ENCODE results near the gene ZBTB21.

ZBTB21 gene

GRCh38 chr21:42009831-42010506 lies at the start of gene ZBTB21:
Gene ZBTB21 (minus strand): TSS chr21:42010360. CDS start chr21:41994095, 16,265 bp downstream.
- peak; percentile 80 to 99 (median 95) for DNase-seq

DNA sequence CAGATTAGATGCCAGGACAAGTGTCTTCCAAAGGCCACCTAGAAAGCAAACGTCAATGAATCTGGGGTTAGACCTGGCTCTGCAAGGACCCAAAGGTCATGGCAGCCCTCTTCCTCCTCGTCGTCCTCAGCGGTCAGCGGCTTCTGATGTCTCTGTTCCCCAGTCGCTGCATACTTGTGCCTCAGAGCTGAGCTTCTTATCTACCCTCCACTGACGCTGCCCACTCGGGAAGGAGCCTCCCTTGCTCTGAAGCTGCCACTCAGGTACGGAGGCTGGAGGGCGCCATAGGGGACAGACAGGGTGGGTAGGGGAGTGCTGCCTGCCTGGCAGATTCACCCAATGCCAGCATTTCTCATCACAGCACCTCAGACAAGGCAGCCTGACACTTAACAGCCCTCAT lies 49.6 kb upstream of the ZBTB21 start:
- no peak for DNase-seq

DNA sequence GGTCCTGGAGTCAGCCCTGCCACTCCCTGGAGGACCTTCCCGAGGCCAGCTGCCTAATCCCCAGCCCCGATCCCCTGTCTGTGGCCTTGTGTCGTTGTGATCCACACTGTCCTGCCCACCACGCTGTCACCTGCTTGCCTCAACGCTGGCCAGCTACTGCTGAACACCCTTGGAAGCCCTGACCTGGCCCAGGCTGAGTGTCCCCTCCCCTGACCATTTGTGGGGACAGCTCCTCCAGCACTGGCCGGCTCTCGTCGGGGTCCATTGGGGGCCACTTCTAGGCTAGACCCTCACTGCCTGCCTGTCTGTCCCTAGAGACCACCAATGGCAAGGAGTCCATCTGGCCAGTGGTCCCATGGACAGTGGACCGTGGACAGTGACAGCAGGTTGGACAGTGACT lies 49.0 kb upstream of the ZBTB21 start:
- no peak for DNase-seq

DNA sequence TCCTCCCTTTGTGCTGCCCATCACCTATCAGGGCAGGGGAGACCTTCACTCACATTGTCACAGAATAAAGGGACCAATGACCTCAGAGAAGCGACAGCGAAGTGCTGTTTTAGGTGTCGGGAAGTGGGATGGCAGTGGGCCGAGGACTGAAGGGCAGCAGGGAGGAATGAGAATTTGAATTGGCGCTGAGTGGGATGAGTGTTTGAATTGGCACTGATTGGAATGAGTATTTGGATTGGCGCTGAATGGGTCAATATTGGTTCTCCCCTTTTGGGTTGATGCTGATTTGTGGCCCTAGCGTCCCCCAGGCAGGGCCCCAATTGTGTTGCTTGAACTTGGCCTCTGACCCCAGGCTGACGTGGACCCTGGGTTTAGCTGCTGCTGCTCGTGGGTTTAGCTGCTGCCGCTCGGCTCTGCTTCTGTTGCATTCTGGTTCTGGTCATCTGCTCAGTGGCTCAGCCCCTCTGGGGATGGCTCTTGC lies 48.5 kb upstream of the ZBTB21 start:
- no peak for DNase-seq

DNA sequence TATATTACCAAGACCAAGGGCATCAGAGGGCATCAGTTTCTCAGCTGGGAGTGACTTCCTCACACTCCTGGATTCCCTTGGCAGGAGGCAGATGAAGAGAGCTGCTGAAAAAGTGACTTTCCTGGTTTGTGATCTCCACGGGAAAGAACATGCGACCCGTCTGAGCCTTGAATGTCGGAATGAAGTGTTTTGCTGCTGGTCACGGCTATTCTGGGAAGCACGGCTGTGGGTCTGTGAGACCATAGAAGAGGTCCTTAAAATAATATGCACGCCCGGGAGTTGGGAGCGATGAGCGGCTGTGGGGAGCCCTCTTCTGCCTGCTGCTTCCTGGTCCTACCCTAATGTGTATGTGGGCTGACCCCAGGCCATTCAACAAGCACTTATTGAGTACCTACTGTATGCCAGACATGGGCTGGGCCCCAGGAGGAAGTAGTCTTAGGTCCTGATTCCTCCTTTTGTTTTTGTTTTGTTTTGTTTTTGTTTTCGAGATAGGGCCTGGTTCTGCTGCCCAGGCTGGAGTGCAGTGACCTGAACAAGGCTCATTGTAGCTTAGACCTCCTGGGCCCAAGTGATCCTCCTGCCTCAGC lies 47.8 kb upstream of the ZBTB21 start:
- DNase-seq = no peak

GRCh38 chr21:42056996-42057689 lies 47.0 kb upstream of the ZBTB21 start:
- peak in 1 of 51 donors; percentile 5 for DNase-seq

GRCh38 chr21:42056468-42056867 lies 46.3 kb upstream of the ZBTB21 start:
- no peak for DNase-seq

GRCh38 chr21:42055425-42055824 lies 45.3 kb upstream of the ZBTB21 start:
- DNase-seq = no peak

GRCh38 chr21:42051788-42052187 lies 41.6 kb upstream of the ZBTB21 start:
- no peak for DNase-seq

DNA sequence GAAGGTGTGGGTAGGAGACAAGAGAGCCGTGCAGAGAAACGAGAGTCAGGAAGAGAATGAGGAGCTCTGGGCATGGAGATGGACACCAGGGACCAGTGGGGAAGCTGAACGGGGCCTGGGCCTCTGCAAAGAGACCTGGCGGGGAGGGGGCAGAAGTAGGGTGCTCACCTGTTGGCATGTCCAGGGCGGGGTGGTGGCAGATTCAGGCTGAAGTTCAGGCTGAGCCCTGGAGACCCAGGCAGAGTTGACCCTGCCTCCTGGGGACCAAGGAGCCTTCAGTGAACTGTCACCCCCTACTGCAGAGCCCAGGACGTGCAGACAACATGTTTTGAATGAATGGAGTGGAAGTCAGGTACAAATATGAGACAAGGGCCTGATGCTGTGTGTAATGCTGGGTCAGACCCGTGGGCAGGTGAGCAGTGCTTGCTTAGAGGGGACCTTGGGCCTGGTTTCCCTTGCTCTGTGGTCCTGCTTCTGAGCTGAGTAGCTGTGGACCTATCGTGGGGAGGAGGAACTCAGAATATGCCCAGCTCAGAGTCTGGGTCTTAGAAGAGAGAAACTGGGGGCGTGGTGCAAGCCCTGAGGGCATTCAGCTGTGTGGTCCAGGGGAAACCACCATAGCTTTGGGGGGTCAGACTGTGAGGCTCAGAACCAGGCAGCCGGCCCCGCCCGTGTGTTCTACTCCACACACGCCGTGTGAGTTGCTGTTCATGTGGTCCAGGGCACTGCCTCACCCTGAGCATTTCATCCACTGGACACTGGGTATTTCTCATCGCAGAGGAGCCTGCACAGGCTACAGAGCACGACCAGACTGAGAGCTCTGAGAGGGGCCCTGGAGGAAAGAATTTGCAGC lies 39.6 kb upstream of the ZBTB21 start:
- DNase-seq = no peak

DNA sequence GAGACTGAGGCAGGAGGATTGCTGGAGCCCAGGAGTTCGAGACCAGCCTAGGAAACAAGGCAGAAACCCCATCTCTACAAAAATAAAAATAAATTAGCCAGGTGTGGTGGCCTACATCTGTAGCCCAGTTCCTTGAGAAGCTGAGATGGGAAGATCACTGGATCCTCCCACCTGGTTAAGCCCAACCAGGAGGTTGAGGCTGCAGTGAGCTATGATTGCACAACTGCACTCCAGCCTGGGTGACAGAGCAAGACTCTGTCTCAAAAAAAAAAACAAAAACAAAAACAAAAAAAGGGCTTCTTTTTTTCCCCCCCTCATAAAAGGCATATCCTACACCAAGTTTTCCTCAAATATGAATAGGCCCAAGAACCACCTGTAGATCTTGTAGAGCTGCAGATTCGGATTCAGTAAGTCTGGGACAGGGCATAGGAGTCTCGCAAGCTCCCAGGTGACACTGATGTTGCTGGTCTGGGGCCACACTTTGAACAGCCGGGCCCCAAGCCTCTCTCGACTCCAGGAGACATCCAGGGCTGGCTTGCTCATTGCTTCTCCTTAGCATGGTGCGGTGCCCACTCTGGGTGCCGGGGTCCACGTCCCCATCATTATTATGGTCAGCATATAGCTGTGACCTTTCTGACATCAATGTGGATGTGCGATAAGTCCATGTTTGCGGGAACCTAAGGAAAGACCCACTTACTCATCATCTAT lies 38.9 kb upstream of the ZBTB21 start:
- no peak for DNase-seq

DNA sequence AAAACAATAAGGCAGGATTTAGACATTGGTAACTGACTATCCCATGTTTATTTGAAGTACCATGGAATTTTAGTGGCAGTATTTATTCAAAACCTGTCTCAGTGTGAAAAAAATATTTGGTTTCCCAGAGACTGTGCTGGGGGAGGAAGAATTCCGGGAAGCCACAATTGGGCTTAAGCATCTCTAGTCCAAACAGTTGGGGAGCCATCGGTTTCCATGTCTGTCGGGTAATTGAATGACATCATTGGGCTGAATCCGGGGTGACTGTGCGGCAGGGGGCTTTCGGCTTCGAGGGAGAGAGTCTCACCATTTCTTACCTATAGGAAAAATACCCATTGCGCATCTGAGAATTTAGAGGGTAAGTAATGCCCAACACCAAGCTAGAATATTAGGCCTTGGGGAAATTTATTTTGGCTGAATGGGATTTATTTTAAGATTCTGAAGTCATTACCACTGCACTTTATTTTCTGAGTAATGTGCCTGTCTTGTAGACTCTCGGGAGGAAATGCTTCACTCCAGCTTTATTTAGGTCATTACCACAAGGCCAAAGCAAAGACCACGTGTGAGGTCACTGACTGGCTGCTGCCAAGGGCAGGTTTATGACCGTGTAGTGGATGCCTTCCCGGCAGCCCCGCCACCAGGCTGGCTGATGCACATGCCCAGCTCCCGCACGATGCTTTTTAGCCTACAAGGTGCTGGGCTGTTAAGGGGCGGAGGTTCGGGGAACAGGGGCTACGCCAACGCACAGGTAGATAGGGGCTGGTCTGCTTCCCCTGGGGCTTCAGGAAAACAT lies 37.9 kb upstream of the ZBTB21 start:
- DNase-seq = peak in 26 of 51 donors; percentile 9 to 74 (median 44)

GRCh38 chr21:42044871-42045495 lies 34.8 kb upstream of the ZBTB21 start:
- DNase-seq = no peak

- no peak for DNase-seq
Observed at GRCh38 chr21:42043961-42044360, 33.8 kb upstream of the ZBTB21 start.

- DNase-seq = no peak
Observed at GRCh38 chr21:42043201-42043895, 33.2 kb upstream of the ZBTB21 start.

GRCh38 chr21:42042651-42043050 lies 32.5 kb upstream of the ZBTB21 start:
- no peak for DNase-seq

- DNase-seq = no peak
Observed at GRCh38 chr21:42041711-42042110, 31.6 kb upstream of the ZBTB21 start.

GRCh38 chr21:42041246-42041645 lies 31.1 kb upstream of the ZBTB21 start:
- DNase-seq = no peak

Measured in hypothalamus (tissue), 51 donors.